PC-3 (cell line): ENCODE results near the gene PCCA.

ENCODE experiments used
- EZH2 ChIP-seq: fragments of 300-600 bp; sonication (generic); IDR thresholded peaks from one replicate; pipeline ENCODE4 v1.6.1; 2017; ENCODE audit warnings: antibody characterized with exemption, mild to moderate bottlenecking, low read length; ENCODE audit not compliant: unreplicated experiment
- TF ChIP-seq, protein P1 (sequence below): fragments of 300-600 bp; sonication (generic); conservative IDR thresholded peaks from 2 replicates; pipeline ENCODE4 v1.5.1; 2017; ENCODE audit warnings: antibody characterized with exemption, low read depth, mild to moderate bottlenecking, low read length

DNA sequence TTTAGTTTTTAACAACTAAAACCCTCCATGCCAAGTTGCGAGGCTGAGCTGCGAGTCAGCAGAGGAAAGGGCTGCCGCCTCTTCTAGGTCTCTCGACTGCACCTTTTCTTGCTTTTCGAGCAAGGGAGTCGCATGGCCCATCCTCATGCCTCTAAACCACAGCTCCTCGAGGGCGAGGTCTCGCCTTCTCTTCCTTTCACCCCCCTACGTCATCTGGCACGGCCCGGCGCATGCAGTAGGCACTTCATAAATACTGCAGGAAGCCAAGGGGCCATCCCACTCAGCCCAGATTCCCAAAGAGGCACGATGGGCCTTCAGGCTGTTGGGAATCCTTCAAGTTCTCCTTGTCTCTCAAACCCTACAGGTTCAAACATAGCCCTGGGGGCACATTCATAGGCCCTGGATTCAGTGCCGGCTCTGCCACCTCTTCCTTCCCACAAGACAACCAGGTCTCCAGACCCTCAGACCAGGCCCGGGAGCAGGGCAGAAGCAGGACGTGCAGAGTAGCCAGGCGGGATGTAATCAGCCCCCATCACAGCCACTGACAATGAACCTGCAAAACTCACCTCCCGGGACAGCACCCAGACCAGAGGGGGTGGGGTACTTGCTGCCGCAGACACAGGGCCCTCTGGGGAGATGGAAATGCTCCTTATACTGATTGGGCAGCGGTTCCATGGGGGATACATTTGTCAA lies 458.0 kb downstream of the PCCA start:
- TF ChIP-seq, protein P1, sequence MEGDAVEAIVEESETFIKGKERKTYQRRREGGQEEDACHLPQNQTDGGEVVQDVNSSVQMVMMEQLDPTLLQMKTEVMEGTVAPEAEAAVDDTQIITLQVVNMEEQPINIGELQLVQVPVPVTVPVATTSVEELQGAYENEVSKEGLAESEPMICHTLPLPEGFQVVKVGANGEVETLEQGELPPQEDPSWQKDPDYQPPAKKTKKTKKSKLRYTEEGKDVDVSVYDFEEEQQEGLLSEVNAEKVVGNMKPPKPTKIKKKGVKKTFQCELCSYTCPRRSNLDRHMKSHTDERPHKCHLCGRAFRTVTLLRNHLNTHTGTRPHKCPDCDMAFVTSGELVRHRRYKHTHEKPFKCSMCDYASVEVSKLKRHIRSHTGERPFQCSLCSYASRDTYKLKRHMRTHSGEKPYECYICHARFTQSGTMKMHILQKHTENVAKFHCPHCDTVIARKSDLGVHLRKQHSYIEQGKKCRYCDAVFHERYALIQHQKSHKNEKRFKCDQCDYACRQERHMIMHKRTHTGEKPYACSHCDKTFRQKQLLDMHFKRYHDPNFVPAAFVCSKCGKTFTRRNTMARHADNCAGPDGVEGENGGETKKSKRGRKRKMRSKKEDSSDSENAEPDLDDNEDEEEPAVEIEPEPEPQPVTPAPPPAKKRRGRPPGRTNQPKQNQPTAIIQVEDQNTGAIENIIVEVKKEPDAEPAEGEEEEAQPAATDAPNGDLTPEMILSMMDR, result no peak
- TF ChIP-seq EZH2, result no peak
